Hematopoietic multipotent progenitor cell treated with erythropoietin and hydrocortisone succinate and interleukin-3 and kit ligand, for 15 days (in vitro differentiated cells): Measurements from ENCODE around the gene WDR64.

Experiments used
- DNase-seq: peaks from one replicate; pipeline ENCODE4 v3.0.0-alpha.2; 2015; ENCODE audit warnings: low spot score

Gene WDR64

GRCh38 chr1:241839369-241839979 is 187.4 kb downstream of the WDR64 start:
- DNase-seq = no peak

DNA sequence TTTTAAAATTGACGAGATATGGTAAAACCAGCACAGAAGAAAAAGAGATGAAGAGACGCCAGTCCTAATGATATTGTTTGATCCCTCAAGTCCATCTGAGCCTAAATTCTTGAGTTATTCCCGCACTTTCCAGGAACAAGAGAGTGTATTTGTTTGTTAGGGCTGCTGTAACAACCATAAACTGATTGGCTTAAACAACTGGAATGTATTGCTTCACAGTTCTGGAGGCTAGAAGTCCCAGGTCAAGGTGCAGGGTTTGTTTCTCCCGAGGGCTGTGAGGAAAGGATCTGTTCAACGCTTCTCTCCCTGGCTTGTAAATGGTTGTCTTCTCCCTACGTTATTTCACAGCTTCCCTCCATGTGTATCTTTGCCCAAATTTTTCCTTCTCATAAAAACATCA is 188.1 kb downstream of the WDR64 start:
- DNase-seq = no peak

DNA sequence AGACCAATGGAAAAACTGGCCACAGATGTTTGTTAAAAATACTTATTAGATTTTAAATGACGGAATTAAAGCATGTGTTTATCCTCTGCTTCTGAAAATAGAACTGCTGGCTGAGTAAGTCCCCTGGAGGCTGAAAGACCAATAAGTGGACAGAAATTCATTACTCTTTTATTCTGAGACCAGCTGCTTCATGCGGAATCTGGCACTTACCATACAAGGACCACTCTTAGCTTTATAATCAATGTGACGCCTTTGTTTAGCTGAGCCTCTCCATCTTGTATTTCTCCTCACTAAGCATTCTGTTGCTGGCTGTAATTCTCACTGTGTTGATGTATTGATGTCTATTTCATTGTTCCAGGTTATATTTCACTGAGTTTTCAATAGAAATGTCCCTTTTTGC is 189.6 kb downstream of the WDR64 start:
- no peak for DNase-seq

- no peak for DNase-seq
Measured at GRCh38 chr1:241842565-241842964, 190.5 kb downstream of the WDR64 start.

DNA sequence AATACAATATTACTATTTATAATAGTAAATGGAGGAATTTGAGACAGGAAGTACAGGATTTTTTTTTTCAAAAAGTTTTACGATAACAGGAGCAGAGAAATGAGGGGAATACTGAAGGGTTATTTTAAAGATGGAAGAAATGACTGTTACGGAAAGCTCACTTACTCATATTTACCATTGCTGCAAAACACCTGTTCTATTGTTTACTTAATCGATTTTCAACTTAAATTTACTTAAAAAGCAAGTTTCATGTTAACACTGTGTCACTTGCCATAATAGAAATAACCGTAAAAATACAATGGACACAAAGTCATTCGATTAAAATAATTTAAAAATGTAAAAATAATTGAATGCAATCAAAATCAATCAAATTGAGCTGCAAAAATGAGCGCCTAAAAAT is 192.5 kb downstream of the WDR64 start:
- DNase-seq = no peak

DNA sequence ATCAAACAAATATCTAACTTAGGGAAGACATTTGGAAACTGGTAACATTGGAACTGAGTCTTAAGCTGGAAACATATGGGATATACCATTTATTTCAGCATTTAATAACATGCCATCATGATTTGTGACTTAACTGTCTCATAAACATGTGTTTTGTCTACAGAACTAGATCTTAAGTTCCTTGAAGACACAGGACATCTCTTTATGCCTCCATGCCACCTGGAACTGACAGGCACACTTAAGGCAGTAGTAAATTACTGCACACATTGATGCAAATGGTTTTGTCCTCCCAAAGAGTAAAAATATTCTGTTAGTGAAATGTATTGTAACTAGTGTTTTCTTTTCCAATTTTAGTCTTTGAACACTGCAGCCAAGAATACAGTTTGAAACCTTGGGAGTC is 194.3 kb downstream of the WDR64 start:
- DNase-seq = no peak

- peak; percentile 11 for DNase-seq
Measured at GRCh38 chr1:241846862-241847539, 194.9 kb downstream of the WDR64 start.

- DNase-seq = no peak
Measured at GRCh38 chr1:241847540-241847795, 195.4 kb downstream of the WDR64 start.

DNA sequence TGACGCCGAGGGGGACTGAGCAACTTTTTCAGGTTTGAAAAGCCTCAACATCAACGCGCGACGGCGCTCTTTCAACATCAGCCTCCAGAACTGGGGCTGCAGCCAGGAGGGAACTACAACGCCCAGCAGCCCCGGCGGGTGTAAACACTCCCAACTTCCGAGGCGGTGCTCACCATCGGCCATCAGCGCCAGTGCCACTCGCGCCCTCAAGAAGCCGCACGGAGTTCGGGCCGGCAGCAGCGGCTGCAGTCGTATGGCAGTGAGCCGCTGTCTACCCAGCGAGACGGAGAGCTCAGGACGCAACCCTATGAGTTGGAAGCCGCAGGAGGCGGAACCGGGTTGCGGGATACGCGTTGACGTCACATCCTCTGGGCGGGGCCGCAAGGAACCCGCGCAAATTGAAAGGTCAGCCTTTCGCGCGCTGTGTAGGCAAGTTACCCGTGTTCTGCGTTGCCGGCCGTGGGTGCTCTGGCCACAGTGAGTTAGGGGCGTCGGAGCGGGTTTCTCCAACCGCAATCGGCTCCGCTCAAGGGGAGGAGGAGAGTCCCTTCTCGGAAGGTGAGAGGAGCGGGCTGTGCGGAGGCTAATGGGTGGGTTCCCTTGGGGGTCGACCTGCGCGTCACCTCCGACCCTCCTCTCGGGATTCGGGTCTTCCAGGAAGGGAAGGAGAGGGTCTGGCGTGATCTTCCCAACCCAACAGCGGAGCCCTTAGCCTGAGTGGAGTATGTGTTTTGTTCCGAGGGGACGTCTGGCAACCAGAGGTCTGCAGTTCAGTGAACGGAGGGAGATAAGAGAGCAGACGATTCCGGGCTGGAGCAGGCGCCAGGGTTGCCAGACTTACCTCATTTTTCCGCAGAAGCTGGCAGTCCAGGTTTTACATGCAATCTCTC is 196.0 kb downstream of the WDR64 start, which contains the start of gene EXO1:
EXO1 (plus strand) TSS at position 409 of the 890 bp plus-strand sequence. CDS start 2,222 bp downstream, outside the sequence.
- peak; percentile 90 for DNase-seq

GRCh38 chr1:241848686-241849344 is 196.7 kb downstream of the WDR64 start:
- no peak for DNase-seq

DNA sequence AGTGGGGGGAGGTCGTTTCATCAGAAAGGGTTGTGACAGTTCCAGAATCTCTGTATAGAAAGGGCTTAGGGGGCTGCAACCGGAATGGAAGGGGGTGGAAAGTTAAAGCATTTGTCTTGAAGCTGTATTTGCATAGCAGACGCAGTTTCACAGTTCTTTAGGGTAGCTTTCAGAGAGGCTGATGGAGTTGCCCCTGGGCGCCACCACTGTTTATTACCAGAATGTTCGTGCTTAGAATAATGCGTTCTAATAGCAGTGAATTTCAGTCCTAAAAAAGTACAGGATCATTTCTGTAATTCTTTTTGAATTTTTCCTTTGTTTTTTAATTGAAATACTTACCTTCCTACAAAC is 197.2 kb downstream of the WDR64 start:
- DNase-seq = no peak
